WERI-Rb-1 (cell line): ENCODE results near the gene CNTLN.
"Not testable (repeated sequence)": the region's sequence is repeated elsewhere in the genome, so short reads cannot be mapped to it uniquely, and the experiment has no call there.

Source experiments
- DNase-seq: peaks from one replicate; pipeline ENCODE4 v3.0.0-alpha.2; 2020
- H3K27ac ChIP-seq: fragments of 250-450 bp; sonication (Bioruptor Pico); 2 replicates; pipeline ENCODE4 v1.5.1; 2020; ENCODE audit warnings: mild to moderate bottlenecking, moderate library complexity
- H3K27me3 ChIP-seq: fragments of 250-450 bp; sonication (Bioruptor Pico); 2 replicates; pipeline ENCODE4 v1.5.1; 2021; ENCODE audit warnings: mild to moderate bottlenecking, low read depth, moderate library complexity; ENCODE audit not compliant: insufficient read depth, severe bottlenecking
- H3K36me3 ChIP-seq: fragments of 250-450 bp; sonication (Bioruptor Pico); 2 replicates; pipeline ENCODE4 v1.5.1; 2020; ENCODE audit warnings: mild to moderate bottlenecking, moderate library complexity
- H3K4me3 ChIP-seq: 2 replicates; pipeline ENCODE4 v1.5.1; 2011; ENCODE audit warnings: low read depth, mild to moderate bottlenecking, control low read depth, low read length
- H3K9me3 ChIP-seq: fragments of 250-450 bp; sonication (Bioruptor Pico); 2 replicates; pipeline ENCODE4 v1.5.1; 2021; ENCODE audit warnings: mild to moderate bottlenecking, moderate library complexity; ENCODE audit not compliant: severe bottlenecking
- TF ChIP-seq, protein P1 (sequence below): IDR thresholded peaks from 2 replicates; pipeline ENCODE4 v1.5.1; 2011; ENCODE audit warnings: low read depth, mild to moderate bottlenecking, control low read depth, inconsistent platforms, low read length

The CNTLN gene

GRCh38 chr9:17269799-17270198 lies 135.0 kb downstream of the CNTLN start:
- Histone ChIP-seq H3K4me3 (no peak overlapping the region), H3K9me3 (no peaks in the 10 kb centered on the region), H3K27ac (no peak overlapping the region), H3K27me3 (no peaks in the 10 kb centered on the region), H3K36me3 (no peaks in the 10 kb centered on the region)
- DNase-seq: no peak
- TF ChIP-seq, protein P1, sequence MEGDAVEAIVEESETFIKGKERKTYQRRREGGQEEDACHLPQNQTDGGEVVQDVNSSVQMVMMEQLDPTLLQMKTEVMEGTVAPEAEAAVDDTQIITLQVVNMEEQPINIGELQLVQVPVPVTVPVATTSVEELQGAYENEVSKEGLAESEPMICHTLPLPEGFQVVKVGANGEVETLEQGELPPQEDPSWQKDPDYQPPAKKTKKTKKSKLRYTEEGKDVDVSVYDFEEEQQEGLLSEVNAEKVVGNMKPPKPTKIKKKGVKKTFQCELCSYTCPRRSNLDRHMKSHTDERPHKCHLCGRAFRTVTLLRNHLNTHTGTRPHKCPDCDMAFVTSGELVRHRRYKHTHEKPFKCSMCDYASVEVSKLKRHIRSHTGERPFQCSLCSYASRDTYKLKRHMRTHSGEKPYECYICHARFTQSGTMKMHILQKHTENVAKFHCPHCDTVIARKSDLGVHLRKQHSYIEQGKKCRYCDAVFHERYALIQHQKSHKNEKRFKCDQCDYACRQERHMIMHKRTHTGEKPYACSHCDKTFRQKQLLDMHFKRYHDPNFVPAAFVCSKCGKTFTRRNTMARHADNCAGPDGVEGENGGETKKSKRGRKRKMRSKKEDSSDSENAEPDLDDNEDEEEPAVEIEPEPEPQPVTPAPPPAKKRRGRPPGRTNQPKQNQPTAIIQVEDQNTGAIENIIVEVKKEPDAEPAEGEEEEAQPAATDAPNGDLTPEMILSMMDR: no peak

- Histone ChIP-seq H3K27ac (no peak overlapping the region), H3K4me3 (no peak overlapping the region), H3K36me3 (no peaks in the 10 kb centered on the region), H3K9me3 (no peaks in the 10 kb centered on the region), H3K27me3 (no peaks in the 10 kb centered on the region)
- TF ChIP-seq, protein P1: no peak
- no peak for DNase-seq
Measured at GRCh38 chr9:17272536-17272935, 137.7 kb downstream of the CNTLN start.

- no peak overlapping the region for H3K27ac ChIP-seq
- H3K36me3 ChIP-seq: no peaks in the 10 kb centered on the region
- TF ChIP-seq, protein P1: no peak
- no peak for DNase-seq
- H3K4me3 ChIP-seq: no peak overlapping the region
- H3K9me3 ChIP-seq: no peaks in the 10 kb centered on the region
- no peaks in the 10 kb centered on the region for H3K27me3 ChIP-seq
Measured at GRCh38 chr9:17280350-17281012, 145.6 kb downstream of the CNTLN start.

- not testable (repeated sequence) for DNase-seq, H3K4me3 ChIP-seq, H3K27me3 ChIP-seq, H3K36me3 ChIP-seq, H3K9me3 ChIP-seq, H3K27ac ChIP-seq
Measured at GRCh38 chr9:17290673-17291072, 155.8 kb downstream of the CNTLN start.

- Histone ChIP-seq H3K9me3 (no peaks in the 10 kb centered on the region), H3K36me3 (no peaks in the 10 kb centered on the region), H3K4me3 (no peak overlapping the region), H3K27ac (no peak overlapping the region), H3K27me3 (no peaks in the 10 kb centered on the region)
- no peak for DNase-seq
- TF ChIP-seq, protein P1: no peak
Measured at GRCh38 chr9:17291766-17292165, 156.9 kb downstream of the CNTLN start.

- Histone ChIP-seq H3K9me3 (no peaks in the 10 kb centered on the region), H3K27ac (no peak overlapping the region), H3K36me3 (no peaks in the 10 kb centered on the region), H3K4me3 (no peak overlapping the region), H3K27me3 (no peaks in the 10 kb centered on the region)
- no peak for DNase-seq
- TF ChIP-seq, protein P1: no peak
Measured at GRCh38 chr9:17293685-17294084, 158.8 kb downstream of the CNTLN start.
